Activated T-cell treated with anti-CD3 and anti-CD28 coated beads for 1 hour (primary cell): ENCODE results near the gene FAM163B.
"Not testable (repeated sequence)": the region's sequence is repeated elsewhere in the genome, so short reads cannot be mapped to it uniquely, and the experiment has no call there.

Experiments used
- DNase-seq: peaks from one replicate; pipeline ENCODE4 v3.0.0-alpha.2; 2020; ENCODE audit warnings: low read depth

FAM163B gene

GRCh38 chr9:133569121-133569785, 39.9 kb downstream of the FAM163B start:
- DNase-seq: no peak

- DNase-seq: no peak
Measured at GRCh38 chr9:133568186-133568585, 41.0 kb downstream of the FAM163B start.

- no peak for DNase-seq
Measured at GRCh38 chr9:133566817-133567216, 42.4 kb downstream of the FAM163B start.

GRCh38 chr9:133566382-133566781, 42.8 kb downstream of the FAM163B start:
- no peak for DNase-seq

- DNase-seq: no peak
Measured at GRCh38 chr9:133564451-133565116, 44.6 kb downstream of the FAM163B start.

- not testable (repeated sequence) for DNase-seq
Measured at GRCh38 chr9:133563814-133564213, 45.4 kb downstream of the FAM163B start.

- no peak for DNase-seq
Measured at GRCh38 chr9:133563291-133563796, 45.8 kb downstream of the FAM163B start.

GRCh38 chr9:133562611-133563290, 46.4 kb downstream of the FAM163B start:
- DNase-seq: no peak

GRCh38 chr9:133561976-133562554, 47.1 kb downstream of the FAM163B start:
- no peak for DNase-seq

- no peak for DNase-seq
Measured at GRCh38 chr9:133560944-133561343, 48.2 kb downstream of the FAM163B start.

GRCh38 chr9:133560311-133560710, 48.9 kb downstream of the FAM163B start:
- DNase-seq: no peak

- no peak for DNase-seq
Measured at GRCh38 chr9:133558191-133559126, 50.7 kb downstream of the FAM163B start.

GRCh38 chr9:133557581-133557980, 51.6 kb downstream of the FAM163B start:
- DNase-seq: no peak

- no peak for DNase-seq
Measured at GRCh38 chr9:133556354-133556753, 52.8 kb downstream of the FAM163B start.

GRCh38 chr9:133554729-133555128, 54.5 kb downstream of the FAM163B start:
- DNase-seq: no peak

GRCh38 chr9:133553973-133554713, 55.0 kb downstream of the FAM163B start:
- DNase-seq: no peak

GRCh38 chr9:133553123-133553522, 56.1 kb downstream of the FAM163B start:
- DNase-seq: no peak

GRCh38 chr9:133552236-133552635, 57.0 kb downstream of the FAM163B start:
- no peak for DNase-seq

GRCh38 chr9:133551446-133551845, 57.7 kb downstream of the FAM163B start:
- no peak for DNase-seq

- no peak for DNase-seq
Measured at GRCh38 chr9:133547116-133547515, 62.1 kb downstream of the FAM163B start.

GRCh38 chr9:133546287-133546680, 62.9 kb downstream of the FAM163B start:
- no peak for DNase-seq
